Liver (tissue), 9 donors: Measurements from ENCODE around the gene NBEAL2. TPM values are rescaled to one million over a fixed set of nuclear protein-coding genes. Genes with fewer than 3 reads are reported as not detected.

Source experiments
- DNase-seq: peaks from one replicate; pipeline ENCODE4 v3.0.0-alpha.2; 2017; ENCODE audit warnings: low spot score
- H3K27ac ChIP-seq, 2 donors: one replicate each; pipeline ENCODE4 v1.7.0; 2013; ENCODE audit warnings: inconsistent platforms in 2 of 2, low read length in 2 of 2, control low read depth in 1 of 2, low read depth in 1 of 2, mild to moderate bottlenecking in 1 of 2
- H3K27me3 ChIP-seq, 4 donors: one replicate each; pipeline versions ENCODE4 v1.6.1 to v1.7.0; 2013; ENCODE audit warnings: low read length in 3 of 4, inconsistent platforms in 1 of 4, mild to moderate bottlenecking in 1 of 4, moderate library complexity in 1 of 4; ENCODE audit not compliant: control insufficient read depth in 4 of 4, insufficient read depth in 4 of 4
- H3K36me3 ChIP-seq, 4 donors: one replicate each; pipeline versions ENCODE4 v1.6.1 to v1.7.0; 2013; ENCODE audit warnings: low read length in 3 of 4, mild to moderate bottlenecking in 3 of 4, low read depth in 1 of 4, moderate library complexity in 1 of 4; ENCODE audit not compliant: control insufficient read depth in 4 of 4, insufficient read depth in 3 of 4
- H3K4me1 ChIP-seq, 4 donors: one replicate each; pipeline versions ENCODE4 v1.6.1 to v1.7.0; 2013; ENCODE audit warnings: low read length in 3 of 4, mild to moderate bottlenecking in 3 of 4, moderate library complexity in 1 of 4; ENCODE audit not compliant: control insufficient read depth in 4 of 4, insufficient read depth in 4 of 4
- H3K4me3 ChIP-seq, 3 donors: one replicate each; pipeline versions ENCODE4 v1.6.1 to v1.7.0; 2013; ENCODE audit warnings: low read length in 3 of 3, control low read depth in 1 of 3, low read depth in 1 of 3, mild to moderate bottlenecking in 1 of 3
- H3K9ac ChIP-seq, 2 donors: one replicate each; pipeline ENCODE4 v1.7.0; 2013; ENCODE audit warnings: low read length in 2 of 2, mild to moderate bottlenecking in 2 of 2, moderate library complexity in 2 of 2, control low read depth in 1 of 2, low read depth in 1 of 2
- H3K9me3 ChIP-seq, 4 donors: one replicate each; pipeline versions ENCODE4 v1.6.1 to v1.7.0; 2013; ENCODE audit warnings: low read length in 3 of 4; ENCODE audit not compliant: control insufficient read depth in 4 of 4
- EGR1 ChIP-seq, 2 donors: IDR thresholded peaks; 2 replicates each; pipeline ENCODE4 v1.6.1; 2016 to 2018; ENCODE audit warnings: antibody characterized with exemption in 2 of 2, low read depth in 2 of 2
- FOXA1 ChIP-seq: IDR thresholded peaks from 2 replicates; pipeline ENCODE4 v1.6.1; 2016; ENCODE audit warnings: antibody characterized with exemption
- FOXA2 ChIP-seq: IDR thresholded peaks from 2 replicates; pipeline ENCODE4 v1.6.1; 2016; ENCODE audit warnings: antibody characterized with exemption
- GABPA ChIP-seq, 2 donors: IDR thresholded peaks in 1 of 2; conservative IDR thresholded peaks in 1 of 2; 2 replicates each; pipeline ENCODE4 v1.6.1; 2016; ENCODE audit warnings: antibody characterized with exemption in 2 of 2, mild to moderate bottlenecking in 1 of 2, moderate library complexity in 1 of 2
- HNF4A ChIP-seq, 2 donors: conservative IDR thresholded peaks; 2 replicates each; pipeline ENCODE4 v1.6.1; 2016; ENCODE audit warnings: antibody characterized with exemption in 2 of 2, mild to moderate bottlenecking in 2 of 2
- HNF4G ChIP-seq: IDR thresholded peaks from 2 replicates; pipeline ENCODE4 v1.6.1; 2016; ENCODE audit warnings: antibody characterized with exemption
- JUND ChIP-seq, 2 donors: IDR thresholded peaks; 2 replicates each; pipeline ENCODE4 v1.6.1; 2016; ENCODE audit warnings: antibody characterized with exemption in 2 of 2
- NR2F2 ChIP-seq: IDR thresholded peaks from 2 replicates; pipeline ENCODE4 v1.6.1; 2016; ENCODE audit warnings: antibody characterized with exemption
- RAD21 ChIP-seq, 2 donors: IDR thresholded peaks; 2 replicates each; pipeline ENCODE4 v1.6.1; 2016; ENCODE audit warnings: antibody characterized with exemption in 2 of 2, mild to moderate bottlenecking in 2 of 2
- RXRA ChIP-seq, 2 donors: IDR thresholded peaks; 2 replicates each; pipeline ENCODE4 v1.6.1; 2017 to 2018; ENCODE audit warnings: antibody characterized with exemption in 2 of 2, mild to moderate bottlenecking in 1 of 2
- SP1 ChIP-seq: IDR thresholded peaks from 2 replicates; pipeline ENCODE4 v1.6.1; 2018; ENCODE audit warnings: antibody characterized with exemption, mild to moderate bottlenecking
- TAF1 ChIP-seq: conservative IDR thresholded peaks from 2 replicates; pipeline ENCODE4 v1.6.1; 2016; ENCODE audit warnings: antibody characterized with exemption, mild to moderate bottlenecking
- YY1 ChIP-seq: IDR thresholded peaks from 2 replicates; pipeline ENCODE4 v1.6.1; 2016; ENCODE audit warnings: antibody characterized with exemption, mild to moderate bottlenecking
- WGBS: extraction: QIAGEN DNeasy Blood & Tissue Kit; methylation state at CpG from one replicate; pipeline ENCODE4 v1.1.7; 2013; 5-methylcytosine and 5-hydroxymethylcytosine counted together
- polyA plus RNA-seq, 2 donors: library from polyadenylated mRNA; stranded (reverse) in 1 of 2; unstranded in 1 of 2; fragments of 200-250 nt in 1 of 2; fragments of >200 nt in 1 of 2; fragmentation: Nextera tagmentation in 1 of 2; extraction: Ambion mirVana in 1 of 2; gene quantifications; one replicate each; pipeline versions ENCODE4 v1.2.1 to v1.2.3, GENCODE V29; 2013 to 2015
- total RNA-seq, 2 donors: library from RNA; depleted of rRNA; stranded (reverse); fragments of >200 nt; gene quantifications; one replicate each; pipeline ENCODE4 v1.2.3, GENCODE V29; 2014
- TF ChIP-seq, protein P1 (sequence below): IDR thresholded peaks from 2 replicates; pipeline ENCODE4 v1.6.1; 2016; ENCODE audit warnings: antibody characterized with exemption, mild to moderate bottlenecking
- TF ChIP-seq, protein P2 (sequence below): IDR thresholded peaks from 2 replicates; pipeline ENCODE4 v1.6.1; 2016; ENCODE audit warnings: antibody characterized with exemption
- TF ChIP-seq, protein P3 (sequence below): fragments of 150-350 bp; IDR thresholded peaks from 2 replicates; pipeline ENCODE4 v1.5.1; 2017; ENCODE audit warnings: improper control_type of control experiment, low read depth, low read length; ENCODE audit not compliant: missing input control
- TF ChIP-seq, protein P4 (sequence below): IDR thresholded peaks from 2 replicates; pipeline ENCODE4 v1.6.1; 2016; ENCODE audit warnings: antibody characterized with exemption
- TF ChIP-seq, protein P5 (sequence below): IDR thresholded peaks from 2 replicates; pipeline ENCODE4 v1.6.1; 2016; ENCODE audit warnings: antibody characterized with exemption
- donor health status: healthy.
- donor health status: healthy.
- donor health status: healthy.
- donor health status: healthy.
- donor health status: healthy.

The NBEAL2 gene
- total and polyA plus RNA-seq, 4 donors, result 2.0 to 20.7 (median 7.6) TPM

DNA sequence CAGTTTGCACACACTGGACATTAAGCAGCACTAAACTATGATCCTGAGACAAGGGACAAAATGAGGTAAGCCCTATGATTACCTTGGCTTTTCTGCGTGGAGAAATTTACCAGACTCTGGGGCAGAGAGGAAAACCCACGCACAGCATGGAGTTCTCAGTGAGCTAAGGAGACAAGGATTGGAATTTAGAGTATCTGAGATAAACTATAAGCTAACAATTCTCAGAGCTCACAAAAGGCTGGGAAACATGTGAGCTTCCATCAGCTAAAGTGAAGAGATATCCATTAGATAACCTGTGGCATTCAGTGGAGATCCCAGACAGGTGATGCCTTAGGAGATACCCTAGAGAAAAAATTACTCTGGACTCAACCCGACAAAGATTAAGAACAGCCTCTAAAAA lies 48.7 kb downstream of the NBEAL2 start:
- Histone ChIP-seq H3K9me3 (no peaks in the 10 kb centered on the region), H3K4me3 (no peak overlapping the region), H3K4me1 (no peaks in the 10 kb centered on the region), H3K9ac (no peak overlapping the region), H3K27ac (no peak overlapping the region), H3K27me3 (no peaks in the 10 kb centered on the region), H3K36me3 (peaks cover 0 to 5% (median 5%) of the 10 kb centered on the region in 4 donors)
- no peak for TF ChIP-seq JUND (IDR thresholded peaks at IDR 0.05)
- TF ChIP-seq HNF4A (conservative IDR thresholded peaks at IDR 0.05), result no peak
- TF ChIP-seq, protein P1, sequence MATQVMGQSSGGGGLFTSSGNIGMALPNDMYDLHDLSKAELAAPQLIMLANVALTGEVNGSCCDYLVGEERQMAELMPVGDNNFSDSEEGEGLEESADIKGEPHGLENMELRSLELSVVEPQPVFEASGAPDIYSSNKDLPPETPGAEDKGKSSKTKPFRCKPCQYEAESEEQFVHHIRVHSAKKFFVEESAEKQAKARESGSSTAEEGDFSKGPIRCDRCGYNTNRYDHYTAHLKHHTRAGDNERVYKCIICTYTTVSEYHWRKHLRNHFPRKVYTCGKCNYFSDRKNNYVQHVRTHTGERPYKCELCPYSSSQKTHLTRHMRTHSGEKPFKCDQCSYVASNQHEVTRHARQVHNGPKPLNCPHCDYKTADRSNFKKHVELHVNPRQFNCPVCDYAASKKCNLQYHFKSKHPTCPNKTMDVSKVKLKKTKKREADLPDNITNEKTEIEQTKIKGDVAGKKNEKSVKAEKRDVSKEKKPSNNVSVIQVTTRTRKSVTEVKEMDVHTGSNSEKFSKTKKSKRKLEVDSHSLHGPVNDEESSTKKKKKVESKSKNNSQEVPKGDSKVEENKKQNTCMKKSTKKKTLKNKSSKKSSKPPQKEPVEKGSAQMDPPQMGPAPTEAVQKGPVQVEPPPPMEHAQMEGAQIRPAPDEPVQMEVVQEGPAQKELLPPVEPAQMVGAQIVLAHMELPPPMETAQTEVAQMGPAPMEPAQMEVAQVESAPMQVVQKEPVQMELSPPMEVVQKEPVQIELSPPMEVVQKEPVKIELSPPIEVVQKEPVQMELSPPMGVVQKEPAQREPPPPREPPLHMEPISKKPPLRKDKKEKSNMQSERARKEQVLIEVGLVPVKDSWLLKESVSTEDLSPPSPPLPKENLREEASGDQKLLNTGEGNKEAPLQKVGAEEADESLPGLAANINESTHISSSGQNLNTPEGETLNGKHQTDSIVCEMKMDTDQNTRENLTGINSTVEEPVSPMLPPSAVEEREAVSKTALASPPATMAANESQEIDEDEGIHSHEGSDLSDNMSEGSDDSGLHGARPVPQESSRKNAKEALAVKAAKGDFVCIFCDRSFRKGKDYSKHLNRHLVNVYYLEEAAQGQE, result no peak
- no peak for TF ChIP-seq HNF4G
- TF ChIP-seq SP1, result no peak
- TF ChIP-seq TAF1, result no peak
- no peak for TF ChIP-seq FOXA2
- no peak for TF ChIP-seq EGR1 (IDR thresholded peaks at IDR 0.05; ENCODE audit: low read depth in 2 of 2)
- TF ChIP-seq, protein P2, sequence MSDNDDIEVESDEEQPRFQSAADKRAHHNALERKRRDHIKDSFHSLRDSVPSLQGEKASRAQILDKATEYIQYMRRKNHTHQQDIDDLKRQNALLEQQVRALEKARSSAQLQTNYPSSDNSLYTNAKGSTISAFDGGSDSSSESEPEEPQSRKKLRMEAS, result no peak
- no peak for TF ChIP-seq NR2F2
- 85% methylated on average over 3 of the region's 3 CpGs for WGBS
- no peak for DNase-seq

DNA sequence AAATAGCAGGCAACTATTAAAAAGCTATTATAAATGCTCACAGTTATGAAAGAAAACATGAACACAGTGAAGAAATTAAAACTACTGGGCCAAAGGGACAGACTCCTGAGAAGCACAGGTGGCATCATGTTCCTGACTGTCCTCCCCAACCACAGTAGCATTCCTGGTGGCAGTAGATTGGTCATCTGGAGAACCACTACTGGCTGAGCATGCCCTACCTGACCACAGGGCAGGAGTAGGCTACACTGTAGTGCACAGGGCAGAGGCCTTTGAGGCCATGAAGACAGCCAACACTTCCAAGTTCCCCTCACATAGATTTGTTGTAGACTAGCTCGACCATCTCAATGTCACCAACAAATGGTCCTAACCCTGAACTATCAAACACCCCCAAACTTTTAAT lies 49.2 kb downstream of the NBEAL2 start:
- WGBS, result 100% methylated on average over 1 of the region's 1 CpG
- Histone ChIP-seq H3K36me3 (peaks cover 0 to 5% (median 5%) of the 10 kb centered on the region in 4 donors), H3K4me3 (no peak overlapping the region), H3K4me1 (no peaks in the 10 kb centered on the region), H3K27me3 (no peaks in the 10 kb centered on the region), H3K9ac (no peak overlapping the region), H3K9me3 (no peaks in the 10 kb centered on the region), H3K27ac (no peak overlapping the region)
- TF ChIP-seq, protein P2, result no peak
- TF ChIP-seq, protein P3, sequence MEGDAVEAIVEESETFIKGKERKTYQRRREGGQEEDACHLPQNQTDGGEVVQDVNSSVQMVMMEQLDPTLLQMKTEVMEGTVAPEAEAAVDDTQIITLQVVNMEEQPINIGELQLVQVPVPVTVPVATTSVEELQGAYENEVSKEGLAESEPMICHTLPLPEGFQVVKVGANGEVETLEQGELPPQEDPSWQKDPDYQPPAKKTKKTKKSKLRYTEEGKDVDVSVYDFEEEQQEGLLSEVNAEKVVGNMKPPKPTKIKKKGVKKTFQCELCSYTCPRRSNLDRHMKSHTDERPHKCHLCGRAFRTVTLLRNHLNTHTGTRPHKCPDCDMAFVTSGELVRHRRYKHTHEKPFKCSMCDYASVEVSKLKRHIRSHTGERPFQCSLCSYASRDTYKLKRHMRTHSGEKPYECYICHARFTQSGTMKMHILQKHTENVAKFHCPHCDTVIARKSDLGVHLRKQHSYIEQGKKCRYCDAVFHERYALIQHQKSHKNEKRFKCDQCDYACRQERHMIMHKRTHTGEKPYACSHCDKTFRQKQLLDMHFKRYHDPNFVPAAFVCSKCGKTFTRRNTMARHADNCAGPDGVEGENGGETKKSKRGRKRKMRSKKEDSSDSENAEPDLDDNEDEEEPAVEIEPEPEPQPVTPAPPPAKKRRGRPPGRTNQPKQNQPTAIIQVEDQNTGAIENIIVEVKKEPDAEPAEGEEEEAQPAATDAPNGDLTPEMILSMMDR, result no peak
- no peak for TF ChIP-seq HNF4G
- no peak for TF ChIP-seq GABPA (IDR thresholded peaks at IDR 0.05 in 1 of 2, conservative IDR thresholded peaks at IDR 0.05 in 1 of 2)
- no peak for TF ChIP-seq JUND (IDR thresholded peaks at IDR 0.05)
- no peak for TF ChIP-seq TAF1
- TF ChIP-seq HNF4A (conservative IDR thresholded peaks at IDR 0.05), result no peak
- no peak for TF ChIP-seq RAD21 (IDR thresholded peaks at IDR 0.05)
- TF ChIP-seq, protein P1, result no peak
- TF ChIP-seq SP1, result no peak
- TF ChIP-seq, protein P4, sequence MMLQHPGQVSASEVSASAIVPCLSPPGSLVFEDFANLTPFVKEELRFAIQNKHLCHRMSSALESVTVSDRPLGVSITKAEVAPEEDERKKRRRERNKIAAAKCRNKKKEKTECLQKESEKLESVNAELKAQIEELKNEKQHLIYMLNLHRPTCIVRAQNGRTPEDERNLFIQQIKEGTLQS, result no peak
- TF ChIP-seq FOXA2, result no peak
- TF ChIP-seq YY1, result no peak
- TF ChIP-seq, protein P5, sequence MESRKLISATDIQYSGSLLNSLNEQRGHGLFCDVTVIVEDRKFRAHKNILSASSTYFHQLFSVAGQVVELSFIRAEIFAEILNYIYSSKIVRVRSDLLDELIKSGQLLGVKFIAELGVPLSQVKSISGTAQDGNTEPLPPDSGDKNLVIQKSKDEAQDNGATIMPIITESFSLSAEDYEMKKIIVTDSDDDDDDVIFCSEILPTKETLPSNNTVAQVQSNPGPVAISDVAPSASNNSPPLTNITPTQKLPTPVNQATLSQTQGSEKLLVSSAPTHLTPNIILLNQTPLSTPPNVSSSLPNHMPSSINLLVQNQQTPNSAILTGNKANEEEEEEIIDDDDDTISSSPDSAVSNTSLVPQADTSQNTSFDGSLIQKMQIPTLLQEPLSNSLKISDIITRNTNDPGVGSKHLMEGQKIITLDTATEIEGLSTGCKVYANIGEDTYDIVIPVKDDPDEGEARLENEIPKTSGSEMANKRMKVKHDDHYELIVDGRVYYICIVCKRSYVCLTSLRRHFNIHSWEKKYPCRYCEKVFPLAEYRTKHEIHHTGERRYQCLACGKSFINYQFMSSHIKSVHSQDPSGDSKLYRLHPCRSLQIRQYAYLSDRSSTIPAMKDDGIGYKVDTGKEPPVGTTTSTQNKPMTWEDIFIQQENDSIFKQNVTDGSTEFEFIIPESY, result no peak
- no peak for TF ChIP-seq EGR1 (IDR thresholded peaks at IDR 0.05; ENCODE audit: low read depth in 2 of 2)
- TF ChIP-seq NR2F2, result no peak
- no peak for TF ChIP-seq RXRA (IDR thresholded peaks at IDR 0.05)
- no peak for TF ChIP-seq FOXA1
- DNase-seq, result no peak
